HG02571 (cell line): ENCODE measurements around the gene TPRA1.
A peak's percentile ranks its signal among the peaks of the same experiment; 100 is the strongest.

Experiments used
- ATAC-seq: cut with Tn5 transposase; IDR thresholded peaks from one replicate; pipeline ENCODE4 v1.9.1; 2021; ENCODE audit warnings: mild to moderate bottlenecking, moderate library complexity; ENCODE audit not compliant: unreplicated experiment

Gene TPRA1

DNA sequence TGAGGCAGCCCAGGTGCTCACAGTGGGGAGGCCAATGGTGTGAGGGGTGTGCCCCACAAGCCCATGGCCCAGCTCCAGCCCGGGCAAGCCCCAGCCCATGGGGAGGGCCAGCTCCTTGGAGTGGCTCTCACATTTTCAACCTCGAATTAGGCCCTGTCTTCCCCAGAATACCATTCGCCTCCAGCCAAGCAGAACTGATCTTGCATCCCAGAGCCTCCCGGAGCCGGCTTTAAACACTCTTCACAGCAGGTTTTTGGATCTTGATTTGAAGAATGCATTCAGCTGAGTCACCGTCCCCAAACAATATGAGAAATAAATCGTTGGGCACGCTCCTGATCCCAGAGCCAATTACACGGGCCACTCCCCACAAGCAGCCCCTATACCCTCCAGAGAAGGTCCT is 23.7 kb downstream of the TPRA1 start:
- ATAC-seq, result no peak

DNA sequence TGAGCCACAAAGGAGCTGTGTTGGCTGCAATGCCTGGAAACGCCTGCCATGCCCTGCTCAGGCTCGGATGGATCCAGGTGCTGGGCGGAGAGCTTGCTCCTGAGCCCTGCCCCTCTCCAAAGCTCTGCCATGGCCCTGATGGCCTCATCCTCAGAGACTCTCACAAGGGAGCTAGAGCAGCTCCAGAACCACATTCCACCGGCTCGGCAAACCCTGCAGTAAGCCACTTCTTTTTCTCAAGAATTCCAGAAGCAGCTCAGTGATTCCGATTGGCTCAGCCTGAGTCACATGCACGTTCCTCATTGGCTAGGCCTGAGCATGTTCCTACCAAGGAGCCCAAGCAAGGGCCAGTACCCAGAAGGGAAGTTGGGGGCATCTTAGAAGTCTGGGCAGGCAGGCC is 24.8 kb downstream of the TPRA1 start:
- ATAC-seq, result no peak

DNA sequence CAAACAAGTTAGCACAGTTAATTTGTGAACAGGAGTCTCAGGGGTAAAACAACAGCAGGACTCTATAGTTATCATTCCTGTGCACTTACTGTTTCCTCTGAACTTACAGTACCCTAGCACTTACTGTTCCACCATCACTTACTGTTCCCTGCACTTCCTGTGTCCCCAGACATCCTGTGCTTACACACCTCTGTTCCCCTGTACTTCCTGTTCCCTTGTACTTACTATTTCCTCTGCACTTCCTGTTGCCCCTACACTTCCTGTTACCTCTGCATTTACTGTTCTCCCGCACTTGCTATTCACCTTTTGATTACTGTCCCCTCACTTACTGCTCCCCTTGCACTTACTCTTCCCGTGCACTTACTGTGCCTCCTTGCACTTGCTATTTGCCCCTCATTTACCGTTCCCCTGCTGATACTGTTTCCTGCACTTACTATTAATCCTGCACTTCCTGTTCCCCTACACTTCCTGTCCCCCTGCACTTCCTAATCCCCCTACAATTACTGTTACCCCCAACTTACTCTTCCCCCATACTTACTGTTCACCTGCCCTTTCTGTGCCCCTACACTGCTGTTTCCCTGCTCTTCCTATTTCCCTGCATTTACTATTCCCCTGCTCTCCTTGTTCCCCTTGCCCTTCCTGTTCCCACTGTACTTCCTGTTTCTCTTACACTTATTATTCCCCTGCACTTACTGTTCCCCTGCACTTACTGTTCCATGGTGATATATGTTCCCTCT is 30.3 kb downstream of the TPRA1 start:
- ATAC-seq, result no peak

DNA sequence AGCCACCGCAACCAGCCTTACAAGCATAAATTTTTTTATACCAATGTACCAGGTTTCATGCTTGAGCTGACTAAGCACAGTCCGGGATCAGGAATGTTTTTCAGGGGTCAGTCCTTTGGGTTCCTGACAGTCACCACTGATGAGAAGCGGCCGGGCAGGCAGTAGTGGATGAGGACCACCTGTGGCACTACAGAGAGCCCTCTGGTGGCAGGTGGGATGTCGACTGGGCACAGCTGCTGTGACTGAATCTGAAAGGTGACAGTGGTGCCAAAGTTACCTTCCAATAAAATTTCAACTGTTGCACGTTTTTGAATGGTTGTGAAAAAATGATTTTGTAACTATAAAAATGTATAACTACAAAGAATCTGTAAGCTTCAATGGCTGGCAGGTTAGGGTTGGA is 34.0 kb downstream of the TPRA1 start:
- ATAC-seq, result no peak

DNA sequence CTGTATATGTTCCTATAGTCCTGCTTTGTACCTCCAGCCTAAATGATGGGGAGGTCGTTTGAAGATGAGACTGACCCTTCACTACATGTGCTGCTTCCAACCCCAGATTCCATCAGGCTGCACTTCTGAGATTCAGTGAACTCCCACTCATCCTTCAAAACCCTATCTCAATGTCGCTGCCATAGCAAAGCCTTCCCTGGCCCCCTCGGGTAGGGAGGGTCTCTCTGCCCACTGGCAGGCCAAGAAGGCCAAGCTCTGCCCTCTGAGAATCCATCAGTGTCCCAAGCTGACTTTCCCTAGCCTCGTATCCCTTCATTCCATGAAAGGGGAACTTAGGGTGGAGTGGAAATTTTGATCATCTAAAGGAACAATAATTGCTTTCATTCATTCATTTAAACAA is 35.4 kb downstream of the TPRA1 start:
- ATAC-seq, result no peak

DNA sequence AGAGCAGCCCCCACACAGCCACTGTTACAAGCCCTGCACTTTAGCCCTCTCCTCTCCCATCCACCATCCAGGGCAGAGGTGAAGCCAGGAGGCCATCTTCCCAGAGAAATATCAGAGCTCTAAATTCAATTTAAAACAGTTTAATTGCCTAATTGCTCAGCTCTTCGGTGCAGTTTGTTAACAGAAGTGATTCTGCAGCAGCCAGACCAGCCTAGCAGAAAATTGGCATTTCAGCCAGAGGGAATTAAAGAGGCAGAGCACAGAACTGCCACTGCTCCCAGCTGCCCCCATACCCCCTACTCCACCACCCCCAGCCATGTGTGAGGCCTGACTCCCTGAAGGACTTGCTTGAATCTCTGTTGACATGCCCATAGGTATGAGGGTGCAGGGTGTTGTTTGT is 38.5 kb downstream of the TPRA1 start:
- no peak for ATAC-seq

DNA sequence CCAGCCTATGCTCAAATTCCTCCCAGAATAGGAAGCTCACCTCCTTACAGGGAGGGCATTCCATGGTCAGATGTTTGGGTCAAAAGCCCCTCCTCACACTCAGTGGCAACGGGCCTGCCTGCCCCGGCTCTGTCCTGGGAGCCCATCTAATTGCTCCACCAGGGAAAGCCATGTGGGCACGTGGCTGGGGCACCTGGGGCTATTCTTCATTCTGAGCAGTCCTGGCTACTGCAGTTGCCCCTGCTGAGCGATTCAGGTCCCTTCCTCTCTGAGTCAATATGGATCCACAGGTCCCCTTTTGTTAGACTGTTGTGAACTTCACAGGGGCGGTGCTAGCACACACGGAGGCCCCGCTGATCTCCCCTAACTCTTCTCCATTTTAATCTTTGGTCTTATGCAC is 39.4 kb downstream of the TPRA1 start:
- ATAC-seq, result no peak

DNA sequence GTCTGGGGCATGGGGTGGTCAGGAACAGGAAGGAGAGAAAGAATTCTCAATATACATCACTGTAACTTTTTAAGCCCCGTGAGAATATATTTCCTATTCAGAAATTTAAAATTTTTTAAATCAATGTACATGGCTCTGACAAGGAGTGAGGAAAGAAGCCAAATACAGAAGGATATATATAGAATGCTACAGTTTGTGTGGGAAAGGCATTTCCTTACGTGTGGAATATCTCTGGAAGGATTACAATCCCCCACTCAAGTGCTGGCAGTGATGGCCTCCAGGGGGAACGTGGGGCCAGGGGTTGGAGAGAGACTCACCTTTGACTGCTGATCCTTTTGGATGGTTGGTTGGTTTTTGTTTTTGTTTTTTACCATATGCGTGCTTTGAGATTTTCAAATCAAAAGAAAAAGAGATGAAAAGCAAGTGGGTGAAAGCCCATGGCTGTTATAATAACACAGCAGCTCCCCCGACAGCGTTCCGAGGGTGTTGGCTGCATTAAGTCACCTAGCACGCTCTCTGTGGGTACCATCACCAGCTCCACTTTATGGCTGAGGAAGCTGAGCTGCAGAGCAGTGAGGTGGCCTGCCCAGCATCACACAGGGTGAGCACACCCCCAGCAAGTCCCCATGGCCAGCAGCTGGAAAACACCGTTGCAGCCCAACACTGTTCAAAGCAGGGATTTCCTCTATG is 39.9 kb downstream of the TPRA1 start:
- ATAC-seq, result no peak

DNA sequence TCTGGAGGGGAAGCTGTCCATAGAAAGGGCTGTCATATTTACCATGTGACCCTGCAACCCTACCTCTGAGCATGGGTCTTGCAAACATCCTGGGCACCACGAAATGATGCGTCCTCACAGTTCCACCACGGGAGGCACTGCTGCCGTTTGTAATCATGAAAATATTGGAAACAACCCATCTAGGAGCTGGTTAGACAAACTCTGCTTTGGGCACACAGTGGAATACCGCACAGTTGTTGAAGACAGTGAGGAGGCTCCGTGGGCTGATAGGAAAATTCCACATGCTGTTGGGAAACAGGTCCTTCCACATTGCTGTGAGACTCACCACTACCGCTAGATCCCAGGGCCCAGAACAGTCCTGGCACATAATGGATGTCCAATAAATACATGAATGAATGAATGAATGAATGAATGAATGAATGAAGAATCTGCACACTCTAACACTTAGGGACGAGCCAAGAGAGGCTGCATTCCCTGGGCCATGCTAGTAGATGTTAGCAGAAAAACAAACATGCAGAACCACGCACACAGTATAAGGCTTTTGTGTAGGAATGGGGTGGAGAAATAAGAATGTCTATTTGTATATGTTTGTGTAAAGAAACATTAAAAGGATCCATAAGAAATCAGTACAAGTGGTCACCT is 40.6 kb downstream of the TPRA1 start:
- ATAC-seq, result no peak

DNA sequence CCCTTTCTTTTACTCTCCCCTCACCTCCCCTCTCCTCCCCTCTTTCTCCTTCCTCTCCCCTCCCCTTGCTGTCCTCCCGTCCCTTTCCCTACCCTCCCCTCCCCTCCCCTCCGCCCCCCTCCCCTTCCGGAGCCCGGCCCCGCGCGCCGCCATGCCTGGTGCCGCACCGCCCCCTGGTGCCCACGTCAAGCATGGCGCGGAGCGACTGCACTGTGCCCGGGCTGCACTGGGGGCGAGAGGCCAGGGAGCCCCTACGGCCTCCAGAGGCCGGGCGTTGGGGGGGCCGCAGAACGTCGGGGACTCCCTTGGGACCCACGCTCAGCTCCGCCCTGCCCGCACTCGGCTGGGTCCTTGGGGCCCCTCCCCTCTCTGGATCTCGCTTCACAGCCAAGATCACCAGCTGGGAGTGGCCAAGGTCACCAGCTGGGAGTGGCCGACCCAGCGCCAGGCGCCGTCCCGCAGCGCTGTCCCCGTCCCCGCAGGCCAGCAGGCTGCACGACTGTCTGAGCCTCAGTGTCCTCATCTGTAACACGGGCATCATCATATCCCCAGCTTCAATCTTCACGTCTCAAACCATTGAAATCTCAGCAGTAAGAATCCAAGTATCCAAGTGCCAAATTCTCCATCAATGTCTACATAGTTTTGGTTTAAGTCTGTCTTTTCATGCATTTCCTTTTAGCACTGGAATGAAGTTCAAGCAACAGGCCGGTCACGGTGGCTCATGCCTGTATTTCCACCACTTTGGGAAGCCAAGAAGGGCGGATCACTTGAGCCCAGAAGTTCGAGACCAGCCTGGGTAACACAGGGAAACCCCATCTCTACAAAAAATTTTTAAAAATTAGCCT is 42.5 kb downstream of the TPRA1 start:
- ATAC-seq, result peak; percentile 63

DNA sequence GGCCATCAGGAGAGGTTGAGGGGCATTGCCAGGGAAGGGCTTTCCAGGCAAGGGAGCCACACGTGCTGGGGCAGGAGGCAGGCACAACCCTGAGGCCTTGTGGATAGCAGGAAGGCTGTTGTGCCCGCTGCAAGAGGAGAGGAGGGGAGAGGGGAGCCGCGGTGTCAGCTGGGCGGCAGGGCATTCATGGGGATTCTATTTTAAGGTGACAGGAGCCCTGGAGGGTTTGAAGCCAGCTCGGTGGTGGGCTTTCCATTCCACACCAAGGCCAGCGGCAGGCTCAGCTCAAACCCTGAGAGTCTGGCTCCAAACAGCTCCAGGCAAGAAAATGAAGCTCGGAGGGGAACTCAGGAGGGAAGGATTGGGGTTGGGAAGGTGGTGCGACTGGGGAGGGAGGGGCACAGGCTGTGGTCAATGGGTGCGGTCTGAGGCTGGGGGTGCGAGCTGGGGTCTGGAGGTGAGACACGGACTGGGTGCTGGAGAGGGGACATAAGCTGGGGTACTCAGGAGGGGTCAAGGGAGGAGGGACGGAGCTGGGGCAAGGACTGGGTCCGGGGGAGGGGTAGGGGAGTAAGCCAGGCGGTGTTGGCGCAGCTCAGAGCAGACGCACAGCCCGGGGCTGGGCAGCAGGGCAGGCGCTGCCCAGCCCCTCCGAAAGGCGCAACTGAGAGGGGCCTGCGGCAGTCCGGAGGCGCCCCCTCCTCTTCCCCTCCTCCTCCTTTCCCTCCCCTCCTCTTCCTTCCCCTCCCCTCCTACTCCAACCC is 43.4 kb downstream of the TPRA1 start:
- ATAC-seq, result no peak

DNA sequence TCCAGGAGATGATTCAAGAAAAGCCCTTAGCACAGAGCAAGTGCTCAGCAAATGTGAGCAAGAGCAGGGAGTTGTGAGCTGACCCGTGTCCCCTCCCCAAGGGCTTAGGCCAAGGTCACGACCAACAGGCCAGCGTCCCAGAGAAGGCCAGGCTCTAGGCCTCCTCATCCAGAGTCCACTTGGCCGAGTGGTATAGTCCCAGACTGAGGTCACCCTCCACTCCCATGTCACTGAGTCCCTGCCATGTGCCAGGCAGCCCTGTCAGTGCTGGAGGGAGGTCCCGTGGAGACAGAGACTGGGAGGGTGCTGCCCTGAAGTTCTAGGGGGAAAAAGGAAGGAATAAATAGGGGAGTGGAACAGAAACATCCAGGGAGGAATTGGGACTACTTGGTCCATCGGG is 44.0 kb downstream of the TPRA1 start:
- no peak for ATAC-seq

DNA sequence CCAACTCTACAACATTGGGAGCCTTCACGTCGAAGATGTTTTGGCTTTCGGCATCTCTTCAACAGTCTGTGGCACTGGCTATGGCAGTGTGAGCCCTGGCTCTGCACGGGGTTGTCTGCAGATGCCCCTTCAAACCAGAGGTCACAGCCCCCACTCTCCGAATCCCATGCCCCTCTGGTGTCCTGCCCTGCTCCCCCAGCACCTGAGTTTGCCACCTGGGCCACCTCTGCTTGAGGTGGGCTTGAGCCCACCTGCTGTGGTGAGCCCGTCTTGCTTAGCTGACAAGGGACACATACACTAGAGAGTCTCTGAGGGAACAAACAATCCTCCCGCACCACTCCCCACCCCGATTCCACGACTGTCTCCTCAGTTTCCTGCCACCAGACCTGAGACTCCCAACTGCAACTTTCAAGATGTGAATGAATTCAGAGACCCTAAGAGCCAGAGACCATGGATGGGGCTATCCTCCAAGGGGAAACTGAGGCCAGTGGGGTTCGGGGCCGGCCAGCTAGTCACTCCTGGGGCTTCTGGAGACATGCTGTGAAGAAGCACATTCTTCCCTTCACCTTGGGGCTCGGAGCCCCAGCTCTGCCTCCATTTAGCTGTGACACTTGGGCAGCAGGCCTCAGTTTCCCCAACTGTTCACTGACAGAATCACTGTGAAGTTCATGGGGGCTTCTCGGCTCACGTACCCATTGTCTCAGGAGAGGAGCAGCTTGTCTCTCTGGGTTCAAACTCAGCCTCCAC is 44.6 kb downstream of the TPRA1 start:
- ATAC-seq, result no peak

DNA sequence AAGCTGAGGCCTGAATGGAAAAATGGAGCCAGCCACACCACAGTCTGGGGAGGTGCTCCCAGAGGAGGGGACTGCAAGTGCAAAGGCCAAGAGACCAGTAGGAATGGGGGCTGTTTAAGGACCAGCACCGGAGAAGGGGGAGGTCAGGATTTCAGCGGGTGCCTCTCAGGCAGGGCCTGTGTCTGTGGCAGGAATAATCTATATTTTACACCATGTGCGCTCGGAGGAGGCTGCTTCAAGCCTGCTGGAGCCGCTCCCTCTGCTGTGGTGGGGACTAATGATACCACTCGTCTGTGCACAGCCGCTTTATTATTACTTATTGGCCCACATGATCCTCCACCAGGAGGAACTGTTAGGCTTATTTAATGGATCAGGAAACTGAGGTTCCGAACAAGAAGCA is 45.3 kb downstream of the TPRA1 start:
- ATAC-seq, result no peak

DNA sequence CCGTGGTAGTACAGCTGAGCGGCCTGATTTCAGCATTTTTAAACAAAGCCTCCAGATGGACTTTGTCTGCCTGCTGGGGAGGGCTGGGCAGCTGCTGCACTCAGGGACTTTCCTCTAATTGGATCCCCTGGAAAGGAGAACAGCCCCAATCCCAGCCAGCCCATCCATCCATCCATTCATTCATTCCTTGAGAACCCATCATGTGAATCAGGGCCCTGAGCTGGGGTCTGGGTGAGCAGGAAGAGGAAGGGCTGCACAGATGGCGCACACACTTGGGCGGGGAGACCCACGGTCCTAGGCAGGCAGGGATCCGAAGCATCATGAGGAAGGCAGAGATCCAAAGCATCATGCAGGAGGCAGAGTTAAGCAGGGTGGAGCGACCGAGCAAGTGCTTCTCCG is 45.7 kb downstream of the TPRA1 start:
- no peak for ATAC-seq

DNA sequence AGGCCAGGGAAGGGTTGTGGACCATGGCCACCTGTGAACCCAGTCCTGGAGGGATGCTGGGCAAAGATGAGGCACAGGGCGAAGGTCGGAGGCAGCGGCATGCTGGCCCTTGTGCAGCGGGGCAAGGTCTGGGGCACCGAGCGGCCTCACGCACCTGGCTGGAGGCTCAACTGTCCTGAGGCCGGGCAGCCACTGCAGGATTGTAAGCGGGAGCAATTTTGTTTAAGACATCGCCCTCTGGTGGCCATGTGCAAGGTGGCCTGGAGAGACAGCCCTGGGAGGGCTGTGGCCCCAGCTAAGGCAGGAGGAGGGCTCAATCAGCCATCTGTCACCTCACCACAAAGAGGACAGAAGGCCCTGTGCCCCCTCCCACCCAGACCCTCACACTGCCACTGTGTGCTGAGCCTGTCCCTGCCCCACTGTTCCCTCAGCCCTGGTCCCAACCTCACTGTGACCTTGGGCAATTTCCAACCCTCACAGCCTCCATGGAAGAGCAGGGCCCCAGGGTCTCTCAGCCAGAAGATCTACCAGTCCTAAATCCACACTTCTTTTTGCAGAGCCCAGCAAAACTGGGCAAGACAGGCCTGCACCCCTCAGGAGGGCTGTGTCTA is 46.2 kb downstream of the TPRA1 start:
- ATAC-seq, result peak; percentile 43

DNA sequence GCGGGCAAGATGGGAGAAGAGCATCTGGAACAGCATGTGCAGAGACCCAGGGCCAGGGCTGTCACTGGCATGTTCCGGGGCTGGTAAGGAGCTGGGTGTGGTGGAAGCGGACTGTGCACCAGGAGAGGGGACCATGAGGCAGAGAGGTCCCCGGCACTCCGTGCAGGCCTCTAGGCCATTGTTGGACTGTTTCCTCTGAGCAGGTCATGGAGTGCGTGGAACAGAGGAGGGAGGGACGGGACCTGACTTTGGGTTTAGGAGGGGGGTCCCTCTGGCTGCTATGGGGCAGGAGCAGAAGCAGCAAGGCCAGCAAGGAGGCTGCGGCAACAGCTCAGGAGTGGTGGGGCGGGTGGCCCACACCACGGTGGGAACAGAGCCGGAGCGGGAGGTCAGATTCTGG is 47.1 kb downstream of the TPRA1 start:
- ATAC-seq, result no peak

DNA sequence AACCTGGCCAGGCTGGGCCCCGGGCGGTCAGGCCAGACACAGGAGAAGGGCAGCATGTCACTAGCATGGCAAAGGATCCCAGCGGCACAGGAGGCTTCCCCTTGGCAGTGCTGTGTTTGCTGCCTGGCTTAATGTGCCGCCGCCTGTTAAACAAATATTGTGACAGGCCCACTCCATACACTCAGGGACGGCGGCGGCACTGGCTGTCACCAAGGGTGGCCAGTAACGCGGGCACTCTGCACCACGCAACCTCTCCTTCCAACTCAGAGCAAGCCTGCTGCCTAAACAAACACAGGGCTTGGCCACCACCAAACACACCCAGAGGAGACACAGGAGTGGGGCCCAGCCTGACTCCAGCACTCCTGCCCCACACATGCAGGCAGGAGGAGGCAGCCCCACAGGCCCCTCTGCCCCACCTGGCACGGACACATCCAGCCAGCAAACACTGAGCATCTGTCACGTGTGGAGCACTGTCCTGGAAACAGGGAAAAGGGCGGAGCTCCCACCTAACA is 48.0 kb downstream of the TPRA1 start:
- ATAC-seq, result no peak

DNA sequence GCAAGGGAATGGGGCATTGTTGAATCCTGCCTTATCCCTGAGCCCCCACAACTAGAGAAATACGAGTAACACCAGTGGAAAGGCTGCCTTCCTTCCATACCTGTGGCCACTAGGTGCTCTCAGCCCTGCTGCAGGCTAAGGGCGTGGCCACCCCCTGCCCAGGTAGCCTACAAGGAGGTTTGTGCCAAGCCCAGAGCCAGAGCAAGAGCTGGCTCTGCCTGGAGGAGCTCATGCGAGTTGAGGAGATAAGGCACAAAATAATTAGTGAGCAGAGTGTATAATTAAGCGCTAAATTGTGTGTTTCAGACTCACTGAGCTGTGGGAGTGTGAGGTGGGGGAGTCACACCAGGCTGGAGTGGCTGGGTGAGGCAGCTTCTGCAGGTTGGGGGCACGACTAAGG is 49.2 kb downstream of the TPRA1 start:
- no peak for ATAC-seq
